ENCODE data around the gene TRIM65. TPM values are rescaled to one million over a fixed set of nuclear protein-coding genes. Genes with fewer than 3 reads are reported as not detected.
A peak's percentile ranks its signal among the peaks of the same experiment; 100 is the strongest.

Gene TRIM65
- total RNA-seq, 2 donors from 2014 or later, result 27.4 to 35.3 TPM

- H3K27me3 ChIP-seq (ENCODE audit: control insufficient read depth, insufficient read depth, low read length, poor library complexity, severe bottlenecking), result no peaks in the 10 kb centered on the region
- no peak for TF ChIP-seq CTCF (conservative IDR thresholded peaks at IDR 0.05)
- Mint-ChIP-seq H3K36me3 (ENCODE audit: low read depth) (peaks cover 4% of the 10 kb centered on the region), H3K9me3 (no peaks in the 10 kb centered on the region), H3K27me3 (ENCODE audit: insufficient read depth) (no peaks in the 10 kb centered on the region), H3K4me3 (no peak overlapping the region), H3K27ac (peak overlapping the region; percentile 90), H3K4me1 (peaks cover 11% of the 10 kb centered on the region)
- no peaks in the 10 kb centered on the region for H3K4me1 ChIP-seq (ENCODE audit: control insufficient read depth, insufficient read depth, low read length)
- 5 to 10% methylated on average over 12 to 23 of the region's 24 CpGs for WGBS, 2 experiments (ENCODE audit: insufficient coverage in 1 of 2, insufficient read length in 1 of 2)
- no peaks in the 10 kb centered on the region for H3K9me3 ChIP-seq (ENCODE audit: control insufficient read depth, low read length)
- H3K9ac ChIP-seq (ENCODE audit: extremely low read depth, low read length, poor library complexity, severe bottlenecking), result peak overlapping the region; percentile 77
- no peak for DNase-seq
- H3K4me3 ChIP-seq (ENCODE audit: low read length), result peak overlapping the region; percentile 88
- H3K36me3 ChIP-seq (ENCODE audit: control insufficient read depth, insufficient read depth, low read length), result peaks cover 4% of the 10 kb centered on the region
- peak overlapping the region; percentile 65 for H3K27ac ChIP-seq (ENCODE audit: low read depth, low read length)
Measured at GRCh38 chr17:75856062-75856756, 40.5 kb downstream of the TRIM65 start.

- peak within 1 kb of the TSS; percentile 90 for H3K27ac Mint-ChIP-seq
- peak within 1 kb of the TSS; percentile 88 for H3K4me3 ChIP-seq (ENCODE audit: low read length)
- H3K4me3 Mint-ChIP-seq, result no peak within 1 kb of the TSS
- peak; percentile 69 for TF ChIP-seq CTCF (conservative IDR thresholded peaks at IDR 0.05)
- no peaks in the 10 kb centered on the region for H3K9me3 ChIP-seq (ENCODE audit: control insufficient read depth, low read length)
- no peaks in the 10 kb centered on the region for H3K9me3 Mint-ChIP-seq
- DNase-seq, result peak; percentile 100
- peaks cover 10% of the 10 kb centered on the region for H3K36me3 Mint-ChIP-seq (ENCODE audit: low read depth)
- peaks cover 11% of the 10 kb centered on the region for H3K4me1 Mint-ChIP-seq
- H3K9ac ChIP-seq (ENCODE audit: extremely low read depth, low read length, poor library complexity, severe bottlenecking), result peak within 1 kb of the TSS; percentile 77
- no peaks in the 10 kb centered on the region for H3K4me1 ChIP-seq (ENCODE audit: control insufficient read depth, insufficient read depth, low read length)
- H3K27ac ChIP-seq (ENCODE audit: low read depth, low read length), result peak within 1 kb of the TSS; percentile 65
- 0% methylated on average over 18 to 58 of the region's 58 CpGs for WGBS, 2 experiments (ENCODE audit: insufficient coverage in 1 of 2, insufficient read length in 1 of 2)
- no peaks in the 10 kb centered on the region for H3K27me3 Mint-ChIP-seq (ENCODE audit: insufficient read depth)
- peaks cover 11% of the 10 kb centered on the region for H3K36me3 ChIP-seq (ENCODE audit: control insufficient read depth, insufficient read depth, low read length)
- H3K27me3 ChIP-seq (ENCODE audit: control insufficient read depth, insufficient read depth, low read length, poor library complexity, severe bottlenecking), result no peaks in the 10 kb centered on the region
Measured at GRCh38 chr17:75855310-75856061, 41.3 kb downstream of the TRIM65 start, which contains the start of gene WBP2. Gene WBP2 (minus strand): TSS chr17:75855335. CDS start chr17:75855297, 38 bp downstream.

- no peaks in the 10 kb centered on the region for H3K9me3 ChIP-seq (ENCODE audit: control insufficient read depth, low read length)
- no peak for TF ChIP-seq CTCF (conservative IDR thresholded peaks at IDR 0.05)
- Mint-ChIP-seq H3K9me3 (no peaks in the 10 kb centered on the region), H3K36me3 (ENCODE audit: low read depth) (peaks cover 12% of the 10 kb centered on the region), H3K4me3 (no peak overlapping the region), H3K27ac (no peak overlapping the region), H3K27me3 (ENCODE audit: insufficient read depth) (no peaks in the 10 kb centered on the region), H3K4me1 (peaks cover 11% of the 10 kb centered on the region)
- 1 to 3% methylated on average over 12 to 19 of the region's 19 CpGs for WGBS, 2 experiments (ENCODE audit: insufficient coverage in 1 of 2, insufficient read length in 1 of 2)
- H3K27ac ChIP-seq (ENCODE audit: low read depth, low read length), result no peak overlapping the region
- no peaks in the 10 kb centered on the region for H3K4me1 ChIP-seq (ENCODE audit: control insufficient read depth, insufficient read depth, low read length)
- peak overlapping the region; percentile 88 for H3K4me3 ChIP-seq (ENCODE audit: low read length)
- H3K27me3 ChIP-seq (ENCODE audit: control insufficient read depth, insufficient read depth, low read length, poor library complexity, severe bottlenecking), result no peaks in the 10 kb centered on the region
- no peak for DNase-seq
- peak overlapping the region; percentile 64 for H3K9ac ChIP-seq (ENCODE audit: extremely low read depth, low read length, poor library complexity, severe bottlenecking)
- peaks cover 12% of the 10 kb centered on the region for H3K36me3 ChIP-seq (ENCODE audit: control insufficient read depth, insufficient read depth, low read length)
Measured at GRCh38 chr17:75854881-75855309, 41.9 kb downstream of the TRIM65 start.
